Measurements from ENCODE around the gene NAP1L4. TPM values are rescaled to one million over a fixed set of nuclear protein-coding genes. Genes with fewer than 3 reads are reported as not detected.

Gene NAP1L4
- total and polyA plus RNA-seq, 2 donors (not counting 1 experiment from before 2014, with no cell fraction given): 62.1 to 133 TPM

- peaks cover 0 to 6% (median 0%) of the 10 kb centered on the region in 3 donors for H3K9me3 ChIP-seq (ENCODE audit: control extremely low read depth in 1 of 3, control insufficient read depth in 2 of 3, insufficient read depth in 1 of 3, low read length in 2 of 3)
- POLR2A ChIA-PET: no interaction called here
- no peak for TF ChIP-seq EZH2 (IDR thresholded peaks at IDR 0.05; ENCODE audit: borderline replicate concordance, insufficient read depth, low read depth, low read length, poor library complexity, severe bottlenecking)
- TF ChIP-seq CTCF (IDR thresholded peaks at IDR 0.05): peak; percentile 41
- ATAC-seq (ENCODE audit: low read depth) (peak; percentile 53), DNase-seq (peak; percentile 58)
- no peaks in the 10 kb centered on the region for H3K79me2 ChIP-seq (ENCODE audit: control insufficient read depth, insufficient read depth, low read length)
- H2AFZ ChIP-seq (ENCODE audit: insufficient read depth, low read depth, low read length, poor library complexity, severe bottlenecking): peak overlapping the region; percentile 18
- H3K36me3 ChIP-seq (replicated peaks in 1 of 2; ENCODE audit: control extremely low read depth in 1 of 2, control insufficient read depth in 1 of 2, extremely low read depth in 1 of 2, insufficient read depth in 2 of 2, low read length in 1 of 2): no peaks in the 10 kb centered on the region
- no peak overlapping the region for H3K27ac ChIP-seq (ENCODE audit: low read length in 2 of 2)
- H3K4me1 ChIP-seq (ENCODE audit: control insufficient read depth in 2 of 2, insufficient read depth in 2 of 2, low read length in 2 of 2): peaks cover 28% of the 10 kb centered on the region in 2 donors
- CTCF ChIA-PET: interaction anchor here (0.7 to 3.1 kb wide), 10 partner anchors 10 to 400 kb away, joined by 3 to 28 read pairs (median 5); no protein-coding TSS in a partner anchor
- peaks cover 5% of the 10 kb centered on the region for H4K20me1 ChIP-seq (ENCODE audit: control insufficient read depth, insufficient read depth, low read length, poor library complexity, severe bottlenecking)
- peaks cover 0 to 61% (median 17%) of the 10 kb centered on the region in 4 experiments for H3K27me3 ChIP-seq (replicated peaks in 1 of 4; ENCODE audit: control extremely low read depth in 1 of 4, control insufficient read depth in 3 of 4, insufficient read depth in 4 of 4, low read length in 3 of 4)
- H3K9me3 Mint-ChIP-seq (ENCODE audit: insufficient read depth): no peaks in the 10 kb centered on the region
- peak overlapping the region; percentile 94 for H3K4me2 ChIP-seq (replicated peaks; ENCODE audit: low read depth, low read length, poor library complexity, severe bottlenecking)
- H3K9ac ChIP-seq (ENCODE audit: low read length): peak overlapping the region; percentile 59
- no peak overlapping the region for H3K27ac Mint-ChIP-seq
- H3K4me3 ChIP-seq (ENCODE audit: control extremely low read depth in 1 of 5, extremely low read depth in 1 of 5, insufficient read depth in 1 of 5, low read depth in 2 of 5, low read length in 4 of 5): peak overlapping the region in 4 of 5 experiments; percentile 35 to 65 (median 52)
- peaks cover 16% of the 10 kb centered on the region for H3K4me1 Mint-ChIP-seq
- peak overlapping the region; percentile 88 for H3K4me3 Mint-ChIP-seq
- WGBS (ENCODE audit: insufficient coverage): 53% methylated on average over 21 of the region's 21 CpGs
- intact Hi-C loops (cut with micrococcal nuclease): loop anchor here (1.0 to 2.0 kb wide), 3 partner anchors 43 to 399 kb away; no protein-coding TSS in a partner anchor
- peaks cover 28% of the 10 kb centered on the region for H3K27me3 Mint-ChIP-seq
Observed at GRCh38 chr11:2930704-2931419, 61.3 kb downstream of the NAP1L4 start.

Data from B cell (primary cell).